VCaP (cell line): ENCODE measurements around the gene XPO4.
"Not testable (repeated sequence)": the region's sequence is repeated elsewhere in the genome, so short reads cannot be mapped to it uniquely, and the experiment has no call there.

Experiments used
- H3K27ac ChIP-seq: fragments of 450-650 bp; 2 replicates; pipeline ENCODE4 v1.5.1; 2017
- CTCF ChIP-seq: fragments of 450-650 bp; conservative IDR thresholded peaks from 2 replicates; pipeline ENCODE4 v1.5.1; 2017; ENCODE audit warnings: mild to moderate bottlenecking, moderate library complexity

Gene XPO4

GRCh38 chr13:20904908-20905307 is 2.4 kb upstream of the XPO4 start:
- TF ChIP-seq CTCF: no peak
- no peak overlapping the region for H3K27ac ChIP-seq

- no peak for TF ChIP-seq CTCF
- peak overlapping the region; percentile 92 for H3K27ac ChIP-seq
These were observed 574 bp upstream of the XPO4 start for GRCh38 chr13:20903164-20903475.

- peak overlapping the region; percentile 92 for H3K27ac ChIP-seq
- no peak for TF ChIP-seq CTCF
These were observed 693 bp downstream of the XPO4 start for GRCh38 chr13:20901668-20902437.

GRCh38 chr13:20894245-20894644 is 8.3 kb downstream of the XPO4 start:
- TF ChIP-seq CTCF: no peak
- no peak overlapping the region for H3K27ac ChIP-seq

GRCh38 chr13:20891768-20892167 is 10.8 kb downstream of the XPO4 start:
- TF ChIP-seq CTCF: no peak
- no peak overlapping the region for H3K27ac ChIP-seq

GRCh38 chr13:20891034-20891433 is 11.5 kb downstream of the XPO4 start:
- TF ChIP-seq CTCF: no peak
- H3K27ac ChIP-seq: no peak overlapping the region

GRCh38 chr13:20890540-20890939 is 12.0 kb downstream of the XPO4 start:
- H3K27ac ChIP-seq: not testable (repeated sequence)

- no peak for TF ChIP-seq CTCF
These were observed 20.3 kb downstream of the XPO4 start for GRCh38 chr13:20882206-20882605.

More at GRCh38 chr13:20882206-20882605, 20.3 kb downstream of the XPO4 start:
- no peak overlapping the region for H3K27ac ChIP-seq
